ENCODE data around the gene PDCD2L. TPM values are rescaled to one million over a fixed set of nuclear protein-coding genes. Genes with fewer than 3 reads are reported as not detected.

PDCD2L gene, protein sequence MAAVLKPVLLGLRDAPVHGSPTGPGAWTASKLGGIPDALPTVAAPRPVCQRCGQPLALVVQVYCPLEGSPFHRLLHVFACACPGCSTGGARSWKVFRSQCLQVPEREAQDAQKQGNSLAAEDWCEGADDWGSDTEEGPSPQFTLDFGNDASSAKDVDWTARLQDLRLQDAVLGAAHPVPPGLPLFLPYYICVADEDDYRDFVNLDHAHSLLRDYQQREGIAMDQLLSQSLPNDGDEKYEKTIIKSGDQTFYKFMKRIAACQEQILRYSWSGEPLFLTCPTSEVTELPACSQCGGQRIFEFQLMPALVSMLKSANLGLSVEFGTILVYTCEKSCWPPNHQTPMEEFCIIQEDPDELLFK
- 38.0 to 43.4 TPM (median 41.2 TPM) in 3 replicates for total RNA-seq (2021)
- Bru-seq, nascent RNA, result percentile 71 among the genes with signal in this experiment
- long read RNA-seq, experiment 1, transcript PDCD2L-201 (7 exons, 1,171 nt), result major isoform, 39 of 44 reads
- long read RNA-seq, experiment 1, partial matches to known transcripts, result 1 of 44 reads
- long read RNA-seq, experiment 1, other reads (novel, unspliced or antisense), result 3 of 44 reads
- long read RNA-seq, experiment 2, transcript PDCD2L-201 (7 exons, 1,171 nt), result major isoform, 40 of 57 reads
- long read RNA-seq, experiment 2, partial matches to known transcripts, result 10 of 57 reads
- long read RNA-seq, experiment 2, other reads (novel, unspliced or antisense), result 6 of 57 reads
- long read RNA-seq, experiment 3, transcript PDCD2L-201 (7 exons, 1,171 nt), result major isoform, 128 of 147 reads
- long read RNA-seq, experiment 3, partial matches to known transcripts, result 1 of 147 reads
- long read RNA-seq, experiment 3, other reads (novel, unspliced or antisense), result 15 of 147 reads

GRCh38 chr19:34404109-34404909 is at the start of gene PDCD2L:
Gene PDCD2L (plus strand): TSS chr19:34404399. CDS start chr19:34404431, 32 bp downstream.
- H3K27me3 Mint-ChIP-seq (ENCODE audit: low read depth), result no peaks in the 10 kb centered on the region; the same call in 1 of the 2 replicates
- H3K4me3 Mint-ChIP-seq, result peak within 1 kb of the TSS; percentile 83
- ChIA-PET POLR2A (no interaction called here), CTCF (interaction anchor here (0.6 to 1.0 kb wide), 2 partner anchors 26 to 999 kb away, joined by 3 read pairs; no protein-coding TSS in a partner anchor)
- H3K27ac Mint-ChIP-seq, result peak within 1 kb of the TSS; percentile 76; the same call in 1 of the 2 replicates
- no peaks in the 10 kb centered on the region for H3K9me3 Mint-ChIP-seq
- ATAC-seq (peak; percentile 93), DNase-seq (ENCODE audit: low spot score) (peak; percentile 96)
- no peaks in the 10 kb centered on the region for H3K4me1 Mint-ChIP-seq
- peaks cover 23% of the 10 kb centered on the region for H3K36me3 Mint-ChIP-seq
- TF ChIP-seq ZNF219 (CRISPR knock-in tag; IDR thresholded peaks at IDR 0.05; ENCODE audit: borderline replicate concordance), result no peak; the same call in 1 of the 2 replicates
- no peak for TF ChIP-seq FOXJ3 (CRISPR knock-in tag; IDR thresholded peaks at IDR 0.05; ENCODE audit: borderline replicate concordance)
- TF ChIP-seq ATF1 (CRISPR knock-in tag; IDR thresholded peaks at IDR 0.05), result peak; percentile 82; the same call in 1 of the 2 replicates
- TF ChIP-seq USF1 (CRISPR knock-in tag; IDR thresholded peaks at IDR 0.05), result peak; percentile 78; the same call in 1 of the 2 replicates
- peak; percentile 81 for TF ChIP-seq TEAD1 (CRISPR knock-in tag; IDR thresholded peaks at IDR 0.05)
- TF ChIP-seq, protein P1, sequence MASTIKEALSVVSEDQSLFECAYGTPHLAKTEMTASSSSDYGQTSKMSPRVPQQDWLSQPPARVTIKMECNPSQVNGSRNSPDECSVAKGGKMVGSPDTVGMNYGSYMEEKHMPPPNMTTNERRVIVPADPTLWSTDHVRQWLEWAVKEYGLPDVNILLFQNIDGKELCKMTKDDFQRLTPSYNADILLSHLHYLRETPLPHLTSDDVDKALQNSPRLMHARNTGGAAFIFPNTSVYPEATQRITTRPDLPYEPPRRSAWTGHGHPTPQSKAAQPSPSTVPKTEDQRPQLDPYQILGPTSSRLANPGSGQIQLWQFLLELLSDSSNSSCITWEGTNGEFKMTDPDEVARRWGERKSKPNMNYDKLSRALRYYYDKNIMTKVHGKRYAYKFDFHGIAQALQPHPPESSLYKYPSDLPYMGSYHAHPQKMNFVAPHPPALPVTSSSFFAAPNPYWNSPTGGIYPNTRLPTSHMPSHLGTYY (CRISPR knock-in tag; IDR thresholded peaks at IDR 0.05), result no peak
- peak; percentile 89 for TF ChIP-seq CREB1 (CRISPR knock-in tag; IDR thresholded peaks at IDR 0.05)
- TF ChIP-seq PRRX2 (CRISPR knock-in tag; IDR thresholded peaks at IDR 0.05), result no peak
- TF ChIP-seq, protein P2, sequence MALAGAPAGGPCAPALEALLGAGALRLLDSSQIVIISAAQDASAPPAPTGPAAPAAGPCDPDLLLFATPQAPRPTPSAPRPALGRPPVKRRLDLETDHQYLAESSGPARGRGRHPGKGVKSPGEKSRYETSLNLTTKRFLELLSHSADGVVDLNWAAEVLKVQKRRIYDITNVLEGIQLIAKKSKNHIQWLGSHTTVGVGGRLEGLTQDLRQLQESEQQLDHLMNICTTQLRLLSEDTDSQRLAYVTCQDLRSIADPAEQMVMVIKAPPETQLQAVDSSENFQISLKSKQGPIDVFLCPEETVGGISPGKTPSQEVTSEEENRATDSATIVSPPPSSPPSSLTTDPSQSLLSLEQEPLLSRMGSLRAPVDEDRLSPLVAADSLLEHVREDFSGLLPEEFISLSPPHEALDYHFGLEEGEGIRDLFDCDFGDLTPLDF (CRISPR knock-in tag; IDR thresholded peaks at IDR 0.05), result peak; percentile 89
- no peak for TF ChIP-seq KAT7 (CRISPR knock-in tag; IDR thresholded peaks at IDR 0.05; ENCODE audit: borderline replicate concordance)
- no peak for TF ChIP-seq NR3C1 (CRISPR knock-in tag; conservative IDR thresholded peaks at IDR 0.05; ENCODE audit: low read depth)
- TF ChIP-seq ELF4 (CRISPR knock-in tag; IDR thresholded peaks at IDR 0.05; ENCODE audit: low read depth), result no peak
- no peak for TF ChIP-seq CDX4 (CRISPR knock-in tag; IDR thresholded peaks at IDR 0.05; ENCODE audit: borderline replicate concordance)
- no peak for TF ChIP-seq ZNF512 (CRISPR knock-in tag; IDR thresholded peaks at IDR 0.05; ENCODE audit: borderline replicate concordance)
- TF ChIP-seq, protein P3, sequence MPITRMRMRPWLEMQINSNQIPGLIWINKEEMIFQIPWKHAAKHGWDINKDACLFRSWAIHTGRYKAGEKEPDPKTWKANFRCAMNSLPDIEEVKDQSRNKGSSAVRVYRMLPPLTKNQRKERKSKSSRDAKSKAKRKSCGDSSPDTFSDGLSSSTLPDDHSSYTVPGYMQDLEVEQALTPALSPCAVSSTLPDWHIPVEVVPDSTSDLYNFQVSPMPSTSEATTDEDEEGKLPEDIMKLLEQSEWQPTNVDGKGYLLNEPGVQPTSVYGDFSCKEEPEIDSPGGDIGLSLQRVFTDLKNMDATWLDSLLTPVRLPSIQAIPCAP (CRISPR knock-in tag; IDR thresholded peaks at IDR 0.05), result peak; percentile 94
- peak; percentile 45 for TF ChIP-seq GABPB1 (CRISPR knock-in tag; IDR thresholded peaks at IDR 0.05)
- TF ChIP-seq ZNF232 (CRISPR knock-in tag; IDR thresholded peaks at IDR 0.05), result peak; percentile 98
- no peak for TF ChIP-seq RELA (CRISPR knock-in tag; IDR thresholded peaks at IDR 0.05; ENCODE audit: borderline replicate concordance)
- TF ChIP-seq ZNF671 (CRISPR knock-in tag; IDR thresholded peaks at IDR 0.05), result no peak
- no peak for TF ChIP-seq ZNF416 (CRISPR knock-in tag; IDR thresholded peaks at IDR 0.05)
- no peak for TF ChIP-seq TCF7 (CRISPR knock-in tag; IDR thresholded peaks at IDR 0.05; ENCODE audit: low read depth)
- TF ChIP-seq, protein P4, sequence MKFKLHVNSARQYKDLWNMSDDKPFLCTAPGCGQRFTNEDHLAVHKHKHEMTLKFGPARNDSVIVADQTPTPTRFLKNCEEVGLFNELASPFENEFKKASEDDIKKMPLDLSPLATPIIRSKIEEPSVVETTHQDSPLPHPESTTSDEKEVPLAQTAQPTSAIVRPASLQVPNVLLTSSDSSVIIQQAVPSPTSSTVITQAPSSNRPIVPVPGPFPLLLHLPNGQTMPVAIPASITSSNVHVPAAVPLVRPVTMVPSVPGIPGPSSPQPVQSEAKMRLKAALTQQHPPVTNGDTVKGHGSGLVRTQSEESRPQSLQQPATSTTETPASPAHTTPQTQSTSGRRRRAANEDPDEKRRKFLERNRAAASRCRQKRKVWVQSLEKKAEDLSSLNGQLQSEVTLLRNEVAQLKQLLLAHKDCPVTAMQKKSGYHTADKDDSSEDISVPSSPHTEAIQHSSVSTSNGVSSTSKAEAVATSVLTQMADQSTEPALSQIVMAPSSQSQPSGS (CRISPR knock-in tag; IDR thresholded peaks at IDR 0.05; ENCODE audit: borderline replicate concordance, low read depth), result no peak
- no peak for TF ChIP-seq JAZF1 (CRISPR knock-in tag; IDR thresholded peaks at IDR 0.05)
- TF ChIP-seq, protein P5, sequence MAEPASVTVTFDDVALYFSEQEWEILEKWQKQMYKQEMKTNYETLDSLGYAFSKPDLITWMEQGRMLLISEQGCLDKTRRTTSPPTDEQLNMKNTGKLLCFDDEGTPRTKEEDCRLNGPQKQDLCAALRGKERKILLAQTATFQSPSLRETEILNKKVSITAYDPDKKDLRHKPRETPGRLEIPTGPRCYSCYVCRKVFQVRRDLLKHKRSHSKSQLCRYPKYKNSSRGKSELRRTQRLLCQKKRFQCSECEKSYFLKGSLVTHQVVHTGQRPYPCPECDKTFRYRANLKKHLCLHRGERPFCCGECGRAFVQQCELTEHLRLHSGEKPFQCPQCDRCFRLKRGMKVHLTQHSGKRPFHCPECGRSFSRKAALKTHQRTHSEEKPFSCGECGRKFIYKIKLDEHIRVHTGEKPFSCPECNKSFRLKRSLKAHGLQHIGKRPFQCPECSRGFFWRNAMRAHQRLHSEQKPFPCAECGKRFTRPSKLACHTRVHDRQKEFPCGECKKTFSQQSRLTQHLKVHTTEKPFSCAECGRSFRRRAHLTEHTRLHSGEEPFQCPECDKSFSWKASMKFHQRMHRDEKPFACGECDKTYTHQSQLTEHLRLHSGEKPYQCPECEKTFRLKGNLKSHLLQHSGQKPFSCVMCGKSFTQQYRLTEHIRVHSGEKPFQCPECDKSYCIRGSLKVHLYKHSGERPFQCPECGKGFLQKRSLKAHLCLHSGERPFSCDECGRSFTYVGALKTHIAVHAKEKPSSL (CRISPR knock-in tag; conservative IDR thresholded peaks at IDR 0.05), result no peak

Data from WTC11 (cell line).